NCI-H345 (cell line): ENCODE measurements around the gene GLUD1.
"Not testable (repeated sequence)": the region's sequence is repeated elsewhere in the genome, so short reads cannot be mapped to it uniquely, and the experiment has no call there.

ENCODE experiments used
- DNase-seq: peaks from one replicate; lab custom pipeline; 2025; lab: John Stamatoyannopoulos, UW

Gene GLUD1

DNA sequence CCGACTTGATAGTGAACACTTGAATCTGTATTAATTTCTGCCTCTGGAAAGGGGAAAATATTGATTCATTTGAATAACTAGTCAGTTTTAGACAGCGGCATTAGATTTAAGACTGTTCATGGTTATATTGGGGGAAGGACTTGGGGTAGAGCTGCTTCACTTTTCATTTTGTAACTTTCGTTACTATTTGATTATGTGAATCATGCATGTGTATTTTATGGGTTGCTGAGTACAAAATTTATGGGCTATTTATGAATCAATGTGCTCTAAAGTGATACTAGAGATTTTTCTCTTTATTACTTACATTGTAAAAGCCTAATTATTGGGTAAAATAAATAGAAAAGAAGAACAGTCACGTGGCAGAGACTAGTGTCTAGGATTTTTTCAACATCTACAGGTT lies 4.9 kb downstream of the GLUD1 start:
- DNase-seq = no peak

DNA sequence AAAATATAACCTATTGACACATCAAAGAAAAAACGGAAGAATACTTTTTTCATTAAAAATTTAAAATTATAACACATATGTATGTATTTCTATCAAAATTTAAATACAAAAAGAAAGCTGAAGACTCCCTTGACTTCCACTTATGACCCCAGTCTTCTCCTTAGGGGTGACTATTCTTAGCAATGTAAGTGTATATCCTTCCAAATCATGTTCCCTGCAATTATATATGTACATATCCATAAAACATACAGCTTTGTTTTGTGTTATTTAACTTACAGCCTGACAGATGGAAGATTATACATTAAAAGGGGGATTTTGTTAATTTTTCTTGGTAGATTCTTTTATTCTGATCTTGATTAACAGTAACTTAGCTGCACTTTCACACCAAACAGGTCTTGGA lies 9.1 kb downstream of the GLUD1 start:
- DNase-seq = no peak

DNA sequence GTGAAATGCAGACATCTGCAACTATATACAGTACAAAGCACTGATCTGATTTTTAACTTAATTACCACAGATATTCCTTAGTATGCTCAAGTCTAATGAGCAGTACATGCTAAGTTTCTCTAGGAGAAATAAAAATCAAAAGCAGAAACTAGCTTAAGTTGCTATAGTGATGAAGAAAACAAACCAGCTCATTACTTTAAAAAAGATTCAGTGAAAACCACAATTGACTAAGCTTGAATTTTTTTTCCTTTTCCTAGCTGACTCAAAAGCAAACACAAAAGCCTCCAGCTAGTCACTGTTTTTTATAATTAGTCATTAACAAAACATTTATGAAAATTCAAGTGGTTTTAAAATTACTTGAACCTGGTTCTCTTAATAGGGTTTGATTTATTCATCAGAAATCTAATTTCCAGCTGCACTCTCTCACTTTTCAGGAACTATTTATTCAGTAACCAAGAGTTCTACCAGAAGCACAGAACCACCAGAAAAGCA lies 10.3 kb downstream of the GLUD1 start:
- not testable (repeated sequence) for DNase-seq

DNA sequence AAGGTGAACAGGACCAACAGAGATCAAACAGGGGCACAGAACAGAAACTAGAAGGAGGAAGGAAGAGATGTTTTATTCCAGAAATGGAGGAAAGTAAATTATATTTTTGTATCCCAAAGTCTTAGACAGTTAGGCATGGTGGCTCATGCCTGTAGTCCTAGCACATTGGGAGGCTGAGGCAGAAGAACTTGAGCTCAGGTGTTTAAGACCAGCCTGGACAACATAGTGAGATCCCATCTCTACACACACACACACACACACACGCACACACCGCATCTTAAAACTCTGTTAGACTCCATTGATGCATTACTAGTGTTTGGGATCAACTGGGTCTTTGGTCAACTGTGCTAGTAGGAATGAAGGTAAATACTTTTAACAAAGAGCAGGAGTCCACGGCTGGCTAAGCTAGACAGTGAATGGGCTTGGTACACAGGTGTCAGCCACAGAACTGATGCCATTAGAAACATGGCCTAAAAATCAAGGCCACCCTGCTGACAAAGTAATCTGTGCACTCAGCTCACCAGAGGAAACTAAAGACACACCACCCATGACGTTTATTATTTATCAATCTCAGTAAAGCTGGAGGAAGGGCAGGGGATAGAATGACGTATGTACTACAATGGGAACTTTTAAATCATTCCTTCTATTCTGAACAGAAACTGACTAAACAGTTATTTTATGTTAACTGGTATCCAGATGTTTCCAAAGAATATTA lies 10.9 kb downstream of the GLUD1 start:
- DNase-seq = not testable (repeated sequence)

DNA sequence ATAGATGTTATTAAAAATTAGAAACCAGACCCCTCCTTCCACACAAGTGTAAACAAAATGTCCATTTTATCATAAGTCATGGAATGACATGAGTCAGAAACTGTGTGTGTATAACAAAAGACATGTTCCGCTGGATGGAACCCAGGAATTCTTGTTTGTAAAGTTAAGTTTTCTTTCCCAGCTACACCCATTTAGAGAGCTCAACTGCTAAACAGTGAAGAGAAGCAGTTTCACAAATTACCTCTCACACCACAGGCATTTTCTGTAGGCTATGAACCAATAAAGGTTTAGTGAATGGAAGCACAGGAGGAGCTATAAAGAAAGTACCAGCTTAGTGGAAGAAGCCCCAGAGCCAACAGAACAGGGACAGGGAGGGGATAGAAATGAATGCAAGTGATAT lies 12.4 kb downstream of the GLUD1 start:
- DNase-seq = not testable (repeated sequence)

DNA sequence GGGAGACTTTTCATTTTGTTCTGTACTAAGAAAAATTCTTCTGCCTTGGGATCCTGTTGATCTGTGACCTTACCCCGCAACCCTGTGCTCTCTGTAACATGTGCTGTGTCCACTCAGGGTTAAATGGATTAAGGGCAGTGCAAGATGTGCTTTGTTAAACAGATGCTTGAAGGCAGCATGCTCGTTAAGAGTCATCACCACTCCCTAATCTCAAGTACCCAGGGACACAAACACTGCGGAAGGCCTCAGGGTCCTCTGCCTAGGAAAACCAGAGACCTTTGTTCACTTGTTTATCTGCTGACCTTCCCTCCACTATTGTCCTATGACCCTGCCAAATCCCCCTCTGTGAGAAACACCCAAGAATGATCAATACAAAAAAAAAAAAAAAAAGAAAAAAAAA lies 13.1 kb downstream of the GLUD1 start:
- not testable (repeated sequence) for DNase-seq

DNA sequence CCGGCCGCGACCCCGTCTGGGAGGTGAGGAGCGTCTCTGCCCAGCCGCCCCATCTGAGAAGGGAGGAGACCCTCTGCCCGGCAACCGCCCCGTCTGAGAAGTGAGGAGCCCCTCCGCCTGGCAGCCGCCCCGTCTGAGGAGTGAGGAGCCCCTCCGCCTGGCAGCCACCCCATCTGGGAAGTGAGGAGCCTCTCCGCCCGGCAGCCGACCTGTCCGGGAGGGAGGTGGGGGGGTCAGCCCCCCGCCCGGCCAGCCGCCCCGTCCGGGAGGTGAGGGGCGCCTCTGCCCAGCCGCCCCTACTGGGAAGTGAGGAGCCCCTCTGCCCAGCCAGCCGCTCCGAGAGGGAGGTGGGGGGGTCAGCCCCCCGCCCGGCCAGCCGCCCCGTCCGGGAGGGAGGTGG lies 14.0 kb downstream of the GLUD1 start:
- DNase-seq = not testable (repeated sequence)

DNA sequence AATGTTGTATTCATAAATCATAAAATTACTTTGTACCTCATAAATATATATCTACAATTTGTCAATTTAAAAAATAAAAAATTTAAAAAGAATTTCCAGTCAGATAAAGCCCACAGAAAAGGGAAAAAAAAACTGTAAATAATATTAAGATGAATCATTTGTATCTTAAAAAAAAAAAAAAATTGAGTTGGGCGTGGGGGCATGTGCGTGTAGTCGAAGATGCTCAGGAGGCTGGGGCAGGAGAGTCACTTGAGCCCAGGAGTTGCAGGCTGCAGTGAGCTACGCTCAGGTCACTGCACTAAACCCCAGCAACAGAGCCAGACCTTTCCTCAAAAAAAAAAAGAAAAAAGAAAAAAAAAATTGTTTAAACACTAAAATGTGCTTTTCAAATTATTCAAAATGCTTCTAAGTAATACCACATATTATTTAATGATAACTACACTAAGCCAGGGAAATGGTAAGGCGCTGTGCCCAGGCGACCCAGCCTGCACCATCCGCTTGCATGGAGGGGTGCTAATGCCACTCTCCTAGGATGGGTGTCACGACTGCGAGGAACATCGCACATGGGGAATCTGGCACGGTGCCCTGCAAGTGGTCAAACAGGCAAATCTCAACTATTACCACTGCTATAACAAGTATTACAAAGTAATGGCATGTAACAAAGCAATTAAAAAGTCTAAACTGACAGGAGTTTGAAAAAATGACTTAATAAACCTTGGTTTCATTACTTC lies 15.4 kb downstream of the GLUD1 start:
- DNase-seq = no peak

DNA sequence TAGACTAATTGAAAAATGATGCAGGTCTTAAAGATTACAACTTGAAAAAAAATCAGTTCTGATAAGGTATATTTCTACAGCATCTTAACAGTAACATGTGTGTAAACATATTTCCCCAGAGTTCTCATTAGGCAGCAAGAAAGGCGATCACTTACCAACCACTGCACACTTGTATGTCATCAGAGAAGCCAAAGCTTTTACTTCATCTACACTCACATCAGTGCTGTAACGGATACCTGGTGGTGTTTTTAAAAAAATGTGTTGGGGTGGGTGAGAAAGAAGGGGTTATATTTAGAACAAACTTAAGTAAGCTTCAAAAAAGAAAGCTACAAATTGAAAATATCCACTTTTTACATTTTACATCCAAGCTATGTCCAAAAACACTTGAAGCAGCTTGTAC lies 18.2 kb downstream of the GLUD1 start:
- DNase-seq = not testable (repeated sequence)

DNA sequence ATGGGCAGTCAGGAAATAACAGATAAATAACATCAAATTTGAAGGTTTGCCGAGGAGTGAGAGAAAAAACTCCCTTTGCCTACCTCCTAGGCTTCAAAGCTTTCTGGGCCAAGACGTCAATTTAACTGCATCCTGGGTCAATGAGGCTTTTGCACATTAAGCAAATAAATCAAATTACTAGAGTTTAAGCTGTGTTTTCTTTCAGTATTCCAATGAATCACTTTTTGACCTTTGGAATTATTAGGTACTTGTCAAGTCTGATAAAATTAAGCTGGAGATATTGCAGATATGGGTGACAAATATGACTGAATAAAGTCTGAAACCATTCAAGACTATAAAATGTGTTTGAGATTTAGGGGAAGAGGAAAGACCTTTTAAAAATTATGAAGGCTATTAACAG lies 22.2 kb downstream of the GLUD1 start:
- DNase-seq = no peak

DNA sequence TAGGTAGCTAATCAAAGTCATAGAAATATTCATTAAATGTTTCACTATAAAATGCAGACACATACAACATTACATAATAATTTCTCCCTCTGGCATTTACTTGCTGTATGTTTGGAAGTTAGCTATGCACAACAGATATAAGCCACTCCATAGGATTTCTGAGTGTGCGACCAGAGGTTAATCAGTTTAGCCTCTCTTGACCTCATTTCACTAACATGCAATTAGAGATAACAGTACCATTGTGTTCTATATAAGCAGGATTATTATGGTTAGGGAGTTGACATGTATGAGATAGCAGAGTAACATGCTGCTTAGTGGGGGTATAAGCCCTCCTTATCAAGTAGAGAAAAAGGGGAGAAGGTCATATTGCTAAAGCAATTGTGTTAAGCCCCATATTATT lies 26.4 kb downstream of the GLUD1 start:
- no peak for DNase-seq

DNA sequence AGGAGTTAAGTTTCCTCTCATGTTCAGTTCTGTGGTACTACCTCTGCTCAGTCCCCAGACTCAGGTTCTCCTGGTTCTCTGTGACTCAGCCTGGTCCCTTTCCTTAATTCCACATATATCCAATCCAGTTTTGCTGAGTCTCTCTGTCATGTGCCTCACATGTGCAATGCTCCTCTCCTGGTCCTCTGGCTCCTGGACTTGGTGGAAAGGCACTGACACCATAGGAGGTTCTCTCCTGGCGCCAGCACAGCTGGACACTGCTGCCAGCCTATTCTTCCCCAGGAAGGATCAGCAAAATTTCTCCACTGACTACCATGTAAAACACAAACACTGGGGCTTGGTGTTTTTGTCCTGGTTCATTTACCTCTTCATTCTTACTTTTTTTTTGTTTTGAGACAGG lies 27.8 kb downstream of the GLUD1 start:
- DNase-seq = no peak

DNA sequence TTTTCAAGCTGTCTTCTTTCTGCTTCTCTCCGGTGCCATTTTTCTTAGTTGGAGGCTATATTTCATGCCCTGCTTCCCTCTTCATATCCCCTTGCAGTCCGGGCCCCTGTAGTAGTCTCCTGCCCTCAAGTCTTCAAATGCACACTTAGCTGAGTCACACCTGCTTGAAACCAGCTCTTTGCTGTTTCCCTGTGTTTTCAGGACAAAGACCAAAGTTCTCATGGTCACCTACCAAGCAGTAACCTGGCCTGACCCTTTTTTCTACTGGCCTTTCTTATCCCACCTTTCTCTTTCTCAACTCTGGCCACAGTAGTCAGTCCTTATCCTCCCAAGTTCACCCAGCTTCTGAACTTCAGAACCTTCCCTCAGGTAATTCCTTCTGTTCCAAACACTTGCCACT lies 28.5 kb downstream of the GLUD1 start:
- no peak for DNase-seq

DNA sequence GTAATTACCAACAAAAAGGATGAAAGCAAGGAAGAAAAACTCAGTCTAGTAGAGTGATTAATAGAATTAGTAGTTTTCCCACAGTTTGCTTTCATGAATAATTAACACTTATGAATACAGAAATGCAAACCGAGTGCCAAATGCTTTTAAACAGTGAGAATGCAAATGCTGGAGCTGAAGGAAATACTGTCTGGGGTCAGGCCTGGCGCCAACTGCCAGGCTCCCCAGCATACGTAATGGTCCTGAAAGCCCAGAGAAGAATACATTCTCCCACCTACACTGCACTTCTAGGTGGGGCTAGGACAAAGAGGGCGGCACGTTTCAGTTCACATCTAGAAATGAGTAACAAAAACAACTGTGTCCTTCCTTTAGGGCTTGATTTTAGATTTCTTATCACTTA lies 30.0 kb downstream of the GLUD1 start:
- no peak for DNase-seq

DNA sequence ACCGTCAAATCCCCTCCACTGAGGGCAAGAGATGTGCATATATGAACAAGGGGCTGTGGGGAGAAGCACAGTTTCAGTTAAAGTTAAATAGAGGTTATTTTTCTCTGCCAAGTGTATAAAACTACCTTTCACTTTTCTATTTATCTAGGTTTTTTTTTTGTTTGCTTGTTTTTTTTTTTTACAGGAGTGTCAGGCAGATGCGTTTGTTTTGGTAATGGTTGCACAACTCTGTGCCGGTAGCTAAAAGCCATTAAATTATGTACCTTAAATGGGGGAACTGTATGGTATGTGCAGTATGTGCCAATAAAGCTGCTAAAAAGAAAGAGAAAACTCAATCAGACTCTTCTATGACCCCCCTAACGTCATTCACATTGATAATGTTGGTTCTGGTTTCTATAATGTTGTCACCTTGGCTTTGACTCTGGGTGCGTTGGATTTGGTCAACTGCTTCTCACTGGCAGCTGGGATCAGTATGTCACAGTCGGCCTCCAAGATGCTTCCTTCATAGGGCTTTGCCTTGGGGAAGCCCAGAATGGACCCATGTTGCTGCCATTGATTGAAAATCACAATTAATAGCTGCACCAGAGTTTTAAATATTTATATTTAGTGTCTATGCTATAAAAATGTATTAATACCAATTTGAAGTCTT lies 34.2 kb downstream of the GLUD1 start:
- no peak for DNase-seq

DNA sequence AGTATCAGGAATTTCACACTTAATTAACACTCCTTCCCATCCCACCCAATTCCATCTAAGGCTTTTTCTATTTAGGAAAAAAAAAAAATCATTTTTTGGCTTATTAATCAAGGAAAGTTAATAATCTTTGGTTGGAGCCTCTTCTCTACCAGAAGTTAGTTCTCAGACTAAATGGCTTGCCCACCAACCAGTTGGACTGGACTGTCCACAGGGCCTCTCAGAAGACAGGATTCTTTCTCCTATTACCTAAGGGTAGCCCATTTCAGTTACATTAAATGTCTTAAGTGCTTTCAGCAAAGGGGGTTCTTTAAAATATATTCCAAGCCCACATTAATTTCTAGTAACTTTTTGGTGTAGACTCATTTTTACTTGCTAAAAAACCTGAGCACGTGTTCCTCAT lies 35.2 kb downstream of the GLUD1 start:
- DNase-seq = no peak

DNA sequence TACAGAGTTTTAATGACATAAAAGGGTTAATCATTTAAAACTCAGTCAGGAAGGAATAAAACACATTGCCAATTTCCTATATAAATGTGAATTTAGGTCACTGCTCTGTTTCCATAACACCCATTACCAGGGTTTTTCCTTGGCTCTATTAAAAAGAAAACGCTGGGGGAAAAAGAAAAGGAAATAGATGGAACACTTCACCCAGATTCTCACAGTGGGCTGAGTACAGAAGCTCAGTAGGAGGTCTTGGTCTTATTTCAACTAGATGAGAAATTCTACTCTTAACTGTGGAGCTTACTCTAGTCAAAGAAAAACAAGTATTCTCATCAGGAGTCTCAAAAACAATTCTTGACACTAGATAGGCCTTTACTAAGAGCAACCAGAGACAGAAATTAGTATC lies 36.5 kb downstream of the GLUD1 start:
- no peak for DNase-seq

DNA sequence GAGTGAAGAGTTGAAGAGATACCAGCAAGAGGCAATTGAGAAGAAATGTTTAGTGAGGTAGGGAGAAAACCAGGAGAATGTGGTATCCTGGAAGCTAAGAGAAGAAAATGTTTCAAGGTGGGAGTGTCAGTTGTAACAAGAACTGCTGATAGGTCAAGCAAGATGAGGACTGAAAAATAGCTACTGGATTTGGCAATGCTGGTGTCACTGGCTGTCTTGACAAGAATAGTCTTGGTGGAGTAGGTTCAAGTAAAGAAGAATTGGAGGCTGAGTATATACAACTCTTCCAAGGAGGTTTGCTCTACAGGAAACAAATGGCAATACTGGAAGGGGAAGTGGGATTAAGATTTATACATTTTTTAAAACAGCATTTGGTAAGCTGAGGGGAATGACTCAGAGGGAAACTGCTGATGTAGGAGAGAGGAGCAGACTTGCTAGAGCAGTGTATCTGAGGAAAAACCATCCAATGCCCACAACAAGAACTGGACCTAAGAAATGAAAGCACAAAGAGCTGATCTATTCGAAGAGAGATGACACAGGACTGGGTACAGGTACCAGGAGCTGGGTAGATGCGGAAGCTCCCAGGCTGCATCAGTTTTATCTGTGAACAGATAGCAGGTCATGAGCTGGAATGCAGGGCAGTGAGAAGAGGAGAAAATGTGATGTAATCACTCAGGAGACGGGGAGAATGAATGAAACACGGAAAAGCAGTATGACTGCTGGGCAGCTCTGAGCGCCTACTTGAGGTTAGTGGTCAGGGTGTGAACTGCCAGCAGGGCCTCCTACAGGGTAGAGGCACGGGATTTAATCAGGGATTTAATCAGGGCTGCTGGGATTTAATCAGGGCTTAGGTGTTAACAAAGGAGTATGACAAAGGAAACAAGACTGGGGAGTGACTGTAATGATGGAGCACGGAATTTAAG lies 40.0 kb downstream of the GLUD1 start:
- no peak for DNase-seq

DNA sequence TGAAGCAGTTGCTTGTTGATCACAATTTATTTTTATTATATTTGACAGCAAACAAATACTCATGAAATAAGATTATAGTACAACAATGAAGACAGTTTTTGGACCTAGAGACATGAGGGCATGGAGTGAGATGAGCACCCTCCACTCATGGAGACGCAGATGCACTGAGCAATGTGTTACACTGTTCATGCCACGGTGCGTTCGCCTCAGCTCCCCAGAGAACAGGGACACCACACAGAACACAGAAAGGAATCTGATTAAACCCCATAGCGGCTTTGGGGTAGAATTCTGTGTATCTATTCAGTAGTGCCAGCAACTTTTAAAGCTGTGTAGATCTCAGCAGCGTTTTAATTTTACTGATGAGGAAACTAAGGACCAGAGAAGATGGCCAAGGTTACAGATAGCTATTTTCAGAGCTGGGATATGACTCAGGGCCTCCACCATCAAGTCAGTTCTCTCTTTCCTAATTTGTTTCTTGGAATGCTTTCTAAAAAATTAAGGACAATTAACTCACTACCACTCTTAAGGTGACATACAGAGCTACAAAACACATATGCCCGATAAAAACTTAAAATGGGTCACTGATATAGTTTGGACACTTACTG lies 41.0 kb downstream of the GLUD1 start:
- DNase-seq = no peak

DNA sequence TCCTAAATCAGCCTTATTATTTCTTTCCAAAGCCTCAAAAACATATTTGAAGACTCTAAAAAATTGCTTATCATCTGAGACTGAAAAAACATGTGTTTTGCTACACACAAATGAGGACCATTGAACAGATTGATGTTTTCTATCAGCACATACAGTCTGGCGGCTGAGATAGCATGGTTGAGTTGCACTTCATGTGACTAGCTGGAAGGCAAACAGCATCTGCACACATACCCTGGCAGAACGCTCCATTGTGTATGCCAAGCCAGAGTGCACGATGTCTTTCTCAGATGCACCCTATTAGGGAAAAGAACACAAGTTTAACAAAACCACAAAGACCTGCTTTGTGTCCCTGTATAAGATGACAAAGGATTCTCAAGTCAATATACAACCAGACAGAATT lies 41.5 kb downstream of the GLUD1 start:
- peak; percentile 58 for DNase-seq

DNA sequence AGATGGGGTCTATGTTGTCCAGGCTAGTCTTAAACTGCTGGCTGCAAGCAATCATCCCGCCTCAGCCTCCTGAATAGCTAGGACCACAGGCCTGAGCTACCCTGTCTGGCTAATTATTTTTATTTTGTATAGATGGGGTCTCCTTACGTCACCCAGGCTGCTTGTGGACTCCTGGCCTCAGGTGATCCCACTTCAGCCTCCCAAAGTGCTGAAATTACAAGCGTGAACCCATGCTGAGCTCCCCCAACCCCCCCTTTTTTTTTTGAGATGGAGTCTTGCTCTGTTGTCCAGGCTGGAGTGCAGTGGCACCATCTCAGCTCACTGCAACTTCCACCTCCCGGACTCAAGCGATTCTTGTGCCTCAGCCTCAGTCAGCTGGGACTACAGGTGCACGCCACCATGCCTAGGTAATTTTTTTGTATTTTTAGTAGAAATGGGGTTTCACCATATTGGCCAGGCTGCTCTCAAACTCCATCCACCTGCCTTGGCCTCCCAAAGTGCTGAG lies 49.2 kb downstream of the GLUD1 start:
- no peak for DNase-seq
